ENCODE data around the gene C14orf93. TPM values are rescaled to one million over a fixed set of nuclear protein-coding genes. Genes with fewer than 3 reads are reported as not detected.

Gene C14orf93
- total RNA-seq, 2 experiments from 2014 or later: 8.3 to 9.3 TPM

GRCh38 chr14:23053426-23053825, 43.5 kb upstream of the C14orf93 start:
- peaks cover 5% of the 10 kb centered on the region for H3K27me3 Mint-ChIP-seq (ENCODE audit: low read depth)
- DNase-seq: no peak
- intact Hi-C loops (cut with micrococcal nuclease): no loop called here
- CTCF ChIA-PET: interaction anchor here (0.9 to 21.5 kb wide), 5 partner anchors 13 to 79 kb away, joined by 3 to 713 read pairs (median 5); partner anchors contain the start of gene AJUBA
- H3K9me3 Mint-ChIP-seq: no peaks in the 10 kb centered on the region
- peaks cover 16% of the 10 kb centered on the region for H3K4me1 Mint-ChIP-seq (ENCODE audit: low read depth)
- H3K36me3 Mint-ChIP-seq (ENCODE audit: low read depth): peaks cover 3% of the 10 kb centered on the region
- H3K27ac Mint-ChIP-seq: no peak overlapping the region
- no peak overlapping the region for H3K4me3 Mint-ChIP-seq

DNA sequence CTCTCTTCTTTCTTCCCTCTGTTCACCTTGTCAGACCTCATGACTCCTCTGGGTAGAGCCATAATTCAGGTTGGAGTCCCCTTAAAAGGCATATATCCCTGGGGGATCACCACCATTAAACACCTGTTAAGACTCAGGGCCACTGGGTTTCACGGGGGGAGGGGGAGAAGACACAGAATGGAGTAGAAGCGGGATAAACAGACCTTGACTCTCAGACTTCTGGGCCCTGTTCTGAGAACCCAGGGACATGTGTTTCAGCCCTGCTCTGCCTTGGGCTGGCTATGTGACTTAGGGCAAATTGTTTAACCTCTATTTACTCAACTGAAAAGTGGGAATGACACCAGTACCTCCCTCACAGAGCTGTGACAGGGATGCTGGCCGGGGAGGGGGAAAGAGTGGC, 42.7 kb upstream of the C14orf93 start:
- H3K36me3 Mint-ChIP-seq (ENCODE audit: low read depth): no peaks in the 10 kb centered on the region
- no peak for DNase-seq
- intact Hi-C loops (cut with micrococcal nuclease): no loop called here
- H3K4me1 Mint-ChIP-seq (ENCODE audit: low read depth): peaks cover 12% of the 10 kb centered on the region
- H3K27me3 Mint-ChIP-seq (ENCODE audit: low read depth): peaks cover 5% of the 10 kb centered on the region
- no peaks in the 10 kb centered on the region for H3K9me3 Mint-ChIP-seq
- H3K4me3 Mint-ChIP-seq: no peak overlapping the region
- CTCF ChIA-PET: interaction anchor here (0.9 to 21.5 kb wide), 4 partner anchors 16 to 78 kb away, joined by 4 to 713 read pairs (median 68); partner anchors contain the start of gene AJUBA
- no peak overlapping the region for H3K27ac Mint-ChIP-seq

GRCh38 chr14:23052182-23052623, 42.3 kb upstream of the C14orf93 start:
- Mint-ChIP-seq H3K4me3 (no peak overlapping the region), H3K4me1 (ENCODE audit: low read depth) (peaks cover 12% of the 10 kb centered on the region), H3K9me3 (no peaks in the 10 kb centered on the region), H3K27me3 (ENCODE audit: low read depth) (peaks cover 8% of the 10 kb centered on the region), H3K36me3 (ENCODE audit: low read depth) (no peaks in the 10 kb centered on the region), H3K27ac (no peak overlapping the region)
- no peak for DNase-seq
- CTCF ChIA-PET: interaction anchor here (1.5 to 21.5 kb wide), 3 partner anchors 16 to 80 kb away, joined by 7 to 713 read pairs (median 9); partner anchors contain the start of gene AJUBA
- intact Hi-C loops (cut with micrococcal nuclease): no loop called here

DNA sequence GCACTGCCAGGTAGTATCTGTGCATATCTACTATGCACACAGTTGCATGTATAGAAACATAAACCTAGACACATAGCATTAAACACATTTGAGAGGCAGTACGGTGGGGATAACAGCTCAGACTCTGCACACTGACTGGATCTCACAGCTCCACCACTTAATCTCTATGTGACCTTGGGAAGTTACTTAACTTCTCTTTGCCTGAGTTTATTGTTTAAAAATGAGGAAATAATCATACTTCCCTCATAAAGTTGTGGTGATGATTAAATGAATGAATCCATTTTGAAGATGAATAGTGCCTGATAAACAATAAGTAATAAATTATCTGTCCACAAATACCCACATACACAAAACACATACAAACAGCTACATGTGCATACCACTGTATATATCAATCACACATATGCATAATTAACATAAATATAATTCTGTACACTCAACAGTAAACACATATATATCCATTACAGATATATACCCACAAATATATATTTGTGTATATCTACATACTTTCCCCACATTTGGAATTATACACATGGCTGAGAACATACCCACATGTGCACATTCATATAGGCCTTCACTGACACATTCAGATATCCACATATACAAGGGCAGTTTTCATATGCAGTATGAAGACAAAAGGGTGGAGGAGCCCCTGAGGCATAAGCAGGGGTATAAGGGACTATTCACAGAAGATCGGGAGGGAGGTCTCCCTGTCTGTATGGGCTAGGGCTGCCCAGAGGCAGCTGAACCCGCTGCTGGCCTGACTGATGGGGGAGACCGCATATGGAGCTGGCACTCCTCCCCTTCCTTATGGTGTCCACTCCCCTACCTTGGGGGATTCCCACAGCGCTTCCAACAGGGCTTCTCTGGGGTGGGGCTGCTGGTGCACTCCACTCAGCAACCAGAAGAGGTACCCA, 41.5 kb upstream of the C14orf93 start:
- DNase-seq: no peak

DNA sequence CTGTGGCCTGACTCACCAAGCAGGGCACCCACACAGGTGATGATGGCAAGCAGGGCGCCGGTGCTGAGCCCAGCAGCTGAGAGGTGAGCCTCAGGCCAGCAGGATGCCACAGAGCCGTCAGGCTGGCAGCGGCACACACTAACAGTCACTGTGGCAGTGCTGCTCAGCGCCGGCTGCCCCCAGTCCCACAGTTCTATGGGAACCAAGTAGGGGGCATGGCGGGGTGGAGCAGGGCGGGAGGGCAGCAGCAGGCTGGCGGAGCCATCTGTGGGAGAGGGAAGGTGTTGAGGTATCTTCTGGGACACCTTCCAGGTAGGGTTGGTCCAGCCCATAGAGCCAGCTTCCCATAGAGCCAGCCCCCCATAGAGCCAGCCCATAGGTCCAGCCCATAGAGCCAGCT, 39.1 kb upstream of the C14orf93 start:
- Mint-ChIP-seq H3K27ac (no peak overlapping the region), H3K27me3 (ENCODE audit: low read depth) (peaks cover 3% of the 10 kb centered on the region), H3K4me3 (no peak overlapping the region), H3K36me3 (ENCODE audit: low read depth) (no peaks in the 10 kb centered on the region), H3K9me3 (no peaks in the 10 kb centered on the region), H3K4me1 (ENCODE audit: low read depth) (no peaks in the 10 kb centered on the region)
- CTCF ChIA-PET: interaction anchor here (21.5 kb wide), 1 partner anchor 61 kb away, joined by 713 read pairs; the partner anchor contains the start of gene AJUBA
- intact Hi-C loops (cut with micrococcal nuclease): no loop called here
- no peak for DNase-seq

More for the DNA sequence above, 41.5 kb upstream of the C14orf93 start:
- H3K27ac Mint-ChIP-seq: no peak overlapping the region
- CTCF ChIA-PET: interaction anchor here (1.0 to 21.5 kb wide), 5 partner anchors 17 to 79 kb away, joined by 3 to 713 read pairs (median 7); partner anchors contain the start of gene AJUBA
- no peaks in the 10 kb centered on the region for H3K36me3 Mint-ChIP-seq (ENCODE audit: low read depth)
- no peak overlapping the region for H3K4me3 Mint-ChIP-seq
- H3K4me1 Mint-ChIP-seq (ENCODE audit: low read depth): peaks cover 5% of the 10 kb centered on the region
- H3K27me3 Mint-ChIP-seq (ENCODE audit: low read depth): peaks cover 3% of the 10 kb centered on the region
- no peaks in the 10 kb centered on the region for H3K9me3 Mint-ChIP-seq
- intact Hi-C loops (cut with micrococcal nuclease): no loop called here

DNA sequence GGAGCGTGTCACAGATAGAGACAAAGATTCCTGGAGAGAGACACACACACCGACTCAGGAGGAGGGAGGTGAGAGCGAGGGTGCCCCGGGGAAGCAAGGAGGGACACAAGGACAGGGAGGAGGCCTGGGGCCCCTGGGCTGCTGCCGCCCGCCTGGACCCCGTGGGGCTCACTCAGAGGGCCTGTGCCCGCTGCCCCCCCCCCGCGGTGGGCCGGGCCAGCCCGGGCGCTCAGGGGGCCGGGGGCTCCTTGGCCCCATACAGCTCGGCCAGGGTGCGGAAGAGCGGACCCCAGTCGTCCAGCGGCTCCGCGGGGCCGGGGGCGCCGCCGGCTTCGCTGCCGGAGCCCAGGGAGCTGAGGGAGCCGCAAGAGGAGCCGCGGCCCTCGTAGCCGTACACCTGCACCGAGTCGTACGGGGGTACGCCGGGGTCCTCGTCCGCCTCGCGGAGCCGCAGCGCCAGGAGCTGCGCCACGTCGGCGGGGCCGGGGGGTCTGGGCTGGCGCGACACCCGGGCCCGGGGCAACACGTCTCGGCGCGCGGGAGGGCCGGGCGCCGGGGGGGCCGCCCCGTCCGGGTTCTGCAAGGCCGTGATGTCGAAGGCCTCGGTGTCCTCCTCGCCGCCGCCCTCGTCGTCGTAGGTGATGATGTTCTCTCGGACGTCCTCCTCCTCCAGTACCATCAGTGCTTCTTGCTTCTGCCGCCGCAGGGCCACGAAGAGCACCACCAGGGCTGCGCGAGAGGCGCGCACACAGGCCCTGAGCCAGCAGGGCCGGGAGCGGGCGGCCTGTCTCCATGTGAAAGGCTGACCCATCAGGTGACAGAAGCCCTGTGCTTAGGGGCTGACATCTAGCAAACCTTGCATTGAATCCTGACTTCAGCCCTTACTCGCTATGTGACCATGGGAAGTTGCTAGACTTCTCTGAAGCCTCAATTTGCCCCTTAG, 38.1 kb upstream of the C14orf93 start:
- Mint-ChIP-seq H3K4me3 (no peak overlapping the region), H3K36me3 (ENCODE audit: low read depth) (no peaks in the 10 kb centered on the region), H3K27ac (no peak overlapping the region), H3K27me3 (ENCODE audit: low read depth) (peaks cover 3% of the 10 kb centered on the region), H3K4me1 (ENCODE audit: low read depth) (no peaks in the 10 kb centered on the region), H3K9me3 (no peaks in the 10 kb centered on the region)
- no peak for DNase-seq
- intact Hi-C loops (cut with micrococcal nuclease): no loop called here
- CTCF ChIA-PET: interaction anchor here (21.5 kb wide), 1 partner anchor 60 kb away, joined by 713 read pairs; the partner anchor contains the start of gene AJUBA

DNA sequence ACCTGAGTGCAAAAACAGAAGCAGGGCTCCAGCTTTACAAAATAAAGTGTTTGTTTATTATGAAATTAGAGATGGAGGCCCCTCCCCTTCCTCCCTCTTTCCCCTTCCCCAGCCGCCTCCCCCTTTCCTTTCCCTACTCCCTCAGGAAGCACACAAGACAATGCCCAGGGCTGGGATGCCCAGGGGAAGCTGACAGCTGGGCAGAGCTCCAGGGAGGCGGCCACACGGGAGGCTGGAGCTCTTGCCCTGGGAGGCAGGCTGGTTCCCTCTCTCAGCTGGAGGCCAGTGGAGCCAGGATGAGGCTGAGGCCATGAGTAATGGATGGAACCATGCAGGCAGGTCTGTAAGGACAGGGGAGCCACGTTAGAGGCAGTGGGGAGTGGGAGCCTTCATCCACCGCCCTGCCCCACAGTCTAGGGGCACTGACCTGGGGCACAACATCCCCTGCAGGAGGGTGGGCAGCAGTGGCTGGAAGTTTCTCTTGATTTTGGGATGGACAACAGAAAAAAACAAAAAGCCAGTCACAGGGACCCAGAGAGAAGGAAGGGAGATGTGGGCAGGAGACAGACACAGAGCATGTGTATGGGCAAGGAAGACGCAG, 37.2 kb upstream of the C14orf93 start:
- Mint-ChIP-seq H3K27me3 (ENCODE audit: low read depth) (peaks cover 3% of the 10 kb centered on the region), H3K27ac (no peak overlapping the region), H3K9me3 (no peaks in the 10 kb centered on the region), H3K4me1 (ENCODE audit: low read depth) (no peaks in the 10 kb centered on the region), H3K4me3 (no peak overlapping the region), H3K36me3 (ENCODE audit: low read depth) (no peaks in the 10 kb centered on the region)
- DNase-seq: no peak
- intact Hi-C loops (cut with micrococcal nuclease): no loop called here
- CTCF ChIA-PET: interaction anchor here (1.4 to 21.5 kb wide), 2 partner anchors 22 to 59 kb away, joined by 3 to 713 read pairs; partner anchors contain the start of gene AJUBA

DNA sequence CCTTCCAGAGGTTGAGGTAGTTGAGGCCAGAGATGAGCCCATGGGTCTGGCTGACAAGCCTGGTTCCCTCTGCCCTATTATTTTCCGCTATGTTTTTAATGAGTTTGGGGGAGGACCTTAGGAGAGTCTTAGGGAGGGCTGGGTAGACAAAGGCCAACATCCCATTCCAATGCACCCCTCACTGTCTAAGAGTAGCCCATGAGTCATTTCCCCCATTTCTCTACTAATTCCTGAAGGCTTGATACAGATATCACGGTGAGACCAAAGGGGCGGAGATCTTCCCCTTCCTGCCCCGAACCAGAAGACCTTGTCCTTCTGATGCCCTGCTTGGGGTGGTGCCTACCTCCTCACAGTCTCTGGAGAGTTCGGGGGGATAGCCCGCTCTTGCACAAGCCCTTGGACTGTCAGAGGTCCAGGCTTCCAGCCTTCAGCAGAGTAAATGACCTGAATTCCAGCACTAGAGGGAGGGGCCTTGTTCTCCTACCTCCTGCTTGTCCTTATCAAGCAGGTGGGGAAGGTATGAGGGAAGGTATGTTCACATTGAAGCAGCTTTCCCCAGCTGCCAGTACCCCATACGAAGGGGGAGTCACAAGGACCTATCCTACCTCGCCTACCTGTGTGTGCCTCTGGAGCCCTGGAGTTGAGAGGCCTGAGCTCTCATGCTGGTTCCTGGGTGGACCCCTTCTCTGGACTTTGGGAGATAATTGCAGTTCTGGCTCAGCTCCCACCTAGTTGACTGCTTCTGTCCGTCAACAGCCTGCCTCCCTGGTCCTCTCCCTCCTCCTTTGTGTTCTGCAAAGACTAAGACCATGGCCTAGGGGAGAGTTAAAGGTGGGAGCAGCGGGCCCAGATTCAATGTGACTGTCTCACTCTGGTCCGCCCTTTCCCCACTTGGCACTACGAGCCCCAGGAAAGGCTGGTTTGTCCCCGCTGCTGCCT, 35.7 kb upstream of the C14orf93 start:
- Mint-ChIP-seq H3K36me3 (ENCODE audit: low read depth) (no peaks in the 10 kb centered on the region), H3K27ac (no peak overlapping the region), H3K9me3 (no peaks in the 10 kb centered on the region), H3K27me3 (ENCODE audit: low read depth) (peaks cover 3% of the 10 kb centered on the region), H3K4me3 (no peak overlapping the region), H3K4me1 (ENCODE audit: low read depth) (no peaks in the 10 kb centered on the region)
- no peak for DNase-seq
- intact Hi-C loops (cut with micrococcal nuclease): no loop called here
- CTCF ChIA-PET: interaction anchor here (1.4 to 21.5 kb wide), 2 partner anchors 23 to 57 kb away, joined by 3 to 713 read pairs; partner anchors contain the start of gene AJUBA

- intact Hi-C loops (cut with micrococcal nuclease): no loop called here
- Mint-ChIP-seq H3K27ac (no peak overlapping the region), H3K9me3 (no peaks in the 10 kb centered on the region), H3K4me1 (ENCODE audit: low read depth) (no peaks in the 10 kb centered on the region), H3K27me3 (ENCODE audit: low read depth) (peaks cover 3% of the 10 kb centered on the region), H3K36me3 (ENCODE audit: low read depth) (no peaks in the 10 kb centered on the region), H3K4me3 (no peak overlapping the region)
- no peak for DNase-seq
- CTCF ChIA-PET: interaction anchor here (1.2 to 2.2 kb wide), 2 partner anchors 13 to 51 kb away, joined by 3 to 10 read pairs; partner anchors contain the start of gene CDH24
Observed at GRCh38 chr14:23044840-23045239, 34.9 kb upstream of the C14orf93 start.

DNA sequence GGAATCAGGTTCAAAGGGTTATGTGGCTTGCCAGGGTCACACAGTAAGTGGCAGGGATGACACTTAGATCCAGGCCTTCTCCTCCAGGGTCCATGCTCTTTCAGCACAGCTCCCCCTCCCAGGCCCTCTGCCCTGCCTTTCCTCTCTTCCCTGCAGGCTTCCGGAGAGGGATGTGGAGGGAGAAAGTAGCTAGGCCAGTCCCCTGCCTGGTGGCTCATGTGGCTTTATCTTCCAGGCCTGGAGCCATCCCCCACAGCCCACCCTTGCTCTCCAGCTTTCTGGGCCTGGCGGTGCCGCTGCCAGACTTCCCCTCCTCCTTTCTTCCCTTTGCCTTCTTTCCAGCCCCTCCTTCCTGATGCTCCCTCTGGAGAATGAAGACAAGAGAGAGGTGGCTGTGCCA, 33.8 kb upstream of the C14orf93 start:
- Mint-ChIP-seq H3K27me3 (ENCODE audit: low read depth) (peaks cover 3% of the 10 kb centered on the region), H3K4me3 (no peak overlapping the region), H3K9me3 (no peaks in the 10 kb centered on the region), H3K36me3 (ENCODE audit: low read depth) (no peaks in the 10 kb centered on the region), H3K27ac (no peak overlapping the region), H3K4me1 (ENCODE audit: low read depth) (no peaks in the 10 kb centered on the region)
- intact Hi-C loops (cut with micrococcal nuclease): no loop called here
- no peak for DNase-seq
- CTCF ChIA-PET: interaction anchor here (1.2 to 2.2 kb wide), 2 partner anchors 14 to 50 kb away, joined by 3 to 10 read pairs; partner anchors contain the start of gene CDH24
